Activated naive CD4-positive, alpha-beta T cell treated with anti-CD3 and anti-CD28 coated beads, Interleukin-2, amount 50 U/mL, for 24 hours (primary cell): ENCODE data around the gene ALMS1.
"Not testable (repeated sequence)": the region's sequence is repeated elsewhere in the genome, so short reads cannot be mapped to it uniquely, and the experiment has no call there.

ENCODE experiments used
- H3K27ac Mint-ChIP-seq: one replicate; pipeline ENCODE4 v1.8.0; 2021; ENCODE audit warnings: mild to moderate bottlenecking, mixed read lengths
- H3K27me3 Mint-ChIP-seq: one replicate; pipeline ENCODE4 v1.8.0; 2021; ENCODE audit warnings: mixed read lengths
- H3K36me3 Mint-ChIP-seq: one replicate; pipeline ENCODE4 v1.8.0; 2021; ENCODE audit warnings: mixed read lengths
- H3K4me1 Mint-ChIP-seq: one replicate; pipeline ENCODE4 v1.8.0; 2021; ENCODE audit warnings: mixed read lengths
- H3K4me3 Mint-ChIP-seq: one replicate; pipeline ENCODE4 v1.8.0; 2021; ENCODE audit warnings: mild to moderate bottlenecking, mixed read lengths
- H3K9me3 Mint-ChIP-seq: one replicate; pipeline ENCODE4 v1.8.0; 2021; ENCODE audit warnings: mixed read lengths

The ALMS1 gene, protein sequence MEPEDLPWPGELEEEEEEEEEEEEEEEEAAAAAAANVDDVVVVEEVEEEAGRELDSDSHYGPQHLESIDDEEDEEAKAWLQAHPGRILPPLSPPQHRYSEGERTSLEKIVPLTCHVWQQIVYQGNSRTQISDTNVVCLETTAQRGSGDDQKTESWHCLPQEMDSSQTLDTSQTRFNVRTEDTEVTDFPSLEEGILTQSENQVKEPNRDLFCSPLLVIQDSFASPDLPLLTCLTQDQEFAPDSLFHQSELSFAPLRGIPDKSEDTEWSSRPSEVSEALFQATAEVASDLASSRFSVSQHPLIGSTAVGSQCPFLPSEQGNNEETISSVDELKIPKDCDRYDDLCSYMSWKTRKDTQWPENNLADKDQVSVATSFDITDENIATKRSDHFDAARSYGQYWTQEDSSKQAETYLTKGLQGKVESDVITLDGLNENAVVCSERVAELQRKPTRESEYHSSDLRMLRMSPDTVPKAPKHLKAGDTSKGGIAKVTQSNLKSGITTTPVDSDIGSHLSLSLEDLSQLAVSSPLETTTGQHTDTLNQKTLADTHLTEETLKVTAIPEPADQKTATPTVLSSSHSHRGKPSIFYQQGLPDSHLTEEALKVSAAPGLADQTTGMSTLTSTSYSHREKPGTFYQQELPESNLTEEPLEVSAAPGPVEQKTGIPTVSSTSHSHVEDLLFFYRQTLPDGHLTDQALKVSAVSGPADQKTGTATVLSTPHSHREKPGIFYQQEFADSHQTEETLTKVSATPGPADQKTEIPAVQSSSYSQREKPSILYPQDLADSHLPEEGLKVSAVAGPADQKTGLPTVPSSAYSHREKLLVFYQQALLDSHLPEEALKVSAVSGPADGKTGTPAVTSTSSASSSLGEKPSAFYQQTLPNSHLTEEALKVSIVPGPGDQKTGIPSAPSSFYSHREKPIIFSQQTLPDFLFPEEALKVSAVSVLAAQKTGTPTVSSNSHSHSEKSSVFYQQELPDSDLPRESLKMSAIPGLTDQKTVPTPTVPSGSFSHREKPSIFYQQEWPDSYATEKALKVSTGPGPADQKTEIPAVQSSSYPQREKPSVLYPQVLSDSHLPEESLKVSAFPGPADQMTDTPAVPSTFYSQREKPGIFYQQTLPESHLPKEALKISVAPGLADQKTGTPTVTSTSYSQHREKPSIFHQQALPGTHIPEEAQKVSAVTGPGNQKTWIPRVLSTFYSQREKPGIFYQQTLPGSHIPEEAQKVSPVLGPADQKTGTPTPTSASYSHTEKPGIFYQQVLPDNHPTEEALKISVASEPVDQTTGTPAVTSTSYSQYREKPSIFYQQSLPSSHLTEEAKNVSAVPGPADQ (N-terminal part only)

GRCh38 chr2:73385504-73386341 is at the start of gene ALMS1:
Gene ALMS1 (plus strand): TSS chr2:73385836. CDS start chr2:73385869, 33 bp downstream.
- Mint-ChIP-seq H3K27ac (peak within 1 kb of the TSS; percentile 91), H3K9me3 (no peaks in the 10 kb centered on the region), H3K4me1 (peaks cover 36% of the 10 kb centered on the region), H3K36me3 (no peaks in the 10 kb centered on the region), H3K27me3 (no peaks in the 10 kb centered on the region), H3K4me3 (peak within 1 kb of the TSS; percentile 89)

DNA sequence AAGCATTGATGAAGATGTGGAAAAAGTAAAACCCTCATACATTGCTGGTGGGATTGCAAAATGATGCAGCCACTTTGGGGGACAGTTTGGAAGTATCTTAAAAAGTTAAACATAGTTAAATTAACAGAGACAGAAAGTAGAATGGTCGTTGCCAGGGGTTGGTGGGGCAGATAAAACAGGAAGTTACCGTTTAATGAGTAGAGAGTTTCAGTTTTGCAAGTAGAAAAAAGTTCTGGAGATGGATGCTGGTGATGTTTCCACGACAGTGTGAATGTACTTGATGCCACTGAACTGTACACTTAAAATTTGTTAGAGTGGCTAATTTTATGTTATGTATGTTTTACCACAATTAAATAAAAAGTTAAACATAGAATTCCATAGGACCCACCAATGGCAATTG is 47.8 kb upstream of the ALMS1 start:
- peaks cover 4% of the 10 kb centered on the region for H3K27me3 Mint-ChIP-seq
- no peak overlapping the region for H3K4me3 Mint-ChIP-seq
- no peaks in the 10 kb centered on the region for H3K4me1 Mint-ChIP-seq
- no peak overlapping the region for H3K27ac Mint-ChIP-seq
- H3K36me3 Mint-ChIP-seq: peaks cover 2% of the 10 kb centered on the region
- no peaks in the 10 kb centered on the region for H3K9me3 Mint-ChIP-seq

DNA sequence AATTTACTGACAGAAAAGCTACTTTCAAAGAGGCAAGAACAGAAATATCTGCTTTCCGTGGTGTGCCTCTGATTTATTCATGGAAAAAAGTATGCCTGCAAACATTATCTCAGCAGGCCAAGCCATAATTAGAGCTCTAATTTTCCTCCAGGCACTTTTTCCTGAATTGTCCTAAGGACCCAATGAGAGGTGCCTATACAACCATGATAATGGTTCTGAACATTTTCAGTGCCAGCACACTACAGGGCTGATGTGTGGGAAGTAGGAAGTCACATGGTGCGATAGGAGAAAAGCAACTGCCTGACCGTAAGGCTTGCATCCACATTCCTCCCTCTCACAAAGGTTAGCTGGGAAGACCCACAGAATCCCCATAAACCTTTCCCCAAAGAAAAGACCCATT is 46.4 kb upstream of the ALMS1 start:
- Mint-ChIP-seq H3K36me3 (peaks cover 2% of the 10 kb centered on the region), H3K4me1 (no peaks in the 10 kb centered on the region), H3K9me3 (no peaks in the 10 kb centered on the region), H3K27ac (no peak overlapping the region), H3K27me3 (peaks cover 4% of the 10 kb centered on the region), H3K4me3 (no peak overlapping the region)

- H3K9me3 Mint-ChIP-seq: no peaks in the 10 kb centered on the region
- no peaks in the 10 kb centered on the region for H3K36me3 Mint-ChIP-seq
- H3K4me1 Mint-ChIP-seq: no peaks in the 10 kb centered on the region
- no peak overlapping the region for H3K4me3 Mint-ChIP-seq
- no peak overlapping the region for H3K27ac Mint-ChIP-seq
- H3K27me3 Mint-ChIP-seq: peaks cover 4% of the 10 kb centered on the region
Measured at GRCh38 chr2:73341039-73341438, 44.6 kb upstream of the ALMS1 start.

DNA sequence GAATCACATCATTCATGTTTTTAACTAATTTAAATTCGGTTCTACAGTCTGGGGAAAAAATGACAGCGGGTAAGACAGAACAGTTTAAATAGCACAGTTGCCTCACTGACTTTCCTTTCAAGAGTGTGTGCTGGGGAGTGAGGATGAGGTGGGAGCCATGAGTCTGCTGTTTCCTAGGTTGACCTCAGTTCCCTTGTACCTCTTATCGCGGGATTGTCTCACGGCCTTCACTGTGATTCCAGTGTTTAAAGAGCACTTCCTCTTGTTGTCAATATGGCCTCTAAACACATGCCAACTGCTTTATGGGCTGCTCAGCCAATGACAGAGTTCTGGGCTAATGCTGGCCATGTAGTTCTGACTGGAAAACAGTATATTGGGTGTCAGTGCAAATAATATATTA is 41.6 kb upstream of the ALMS1 start:
- Mint-ChIP-seq H3K27me3 (no peaks in the 10 kb centered on the region), H3K4me3 (no peak overlapping the region), H3K27ac (no peak overlapping the region), H3K9me3 (no peaks in the 10 kb centered on the region), H3K36me3 (no peaks in the 10 kb centered on the region), H3K4me1 (no peaks in the 10 kb centered on the region)

- not testable (repeated sequence) for H3K4me1 Mint-ChIP-seq, H3K27me3 Mint-ChIP-seq, H3K36me3 Mint-ChIP-seq, H3K9me3 Mint-ChIP-seq, H3K27ac Mint-ChIP-seq, H3K4me3 Mint-ChIP-seq
Measured at GRCh38 chr2:73344747-73345146, 40.9 kb upstream of the ALMS1 start.

DNA sequence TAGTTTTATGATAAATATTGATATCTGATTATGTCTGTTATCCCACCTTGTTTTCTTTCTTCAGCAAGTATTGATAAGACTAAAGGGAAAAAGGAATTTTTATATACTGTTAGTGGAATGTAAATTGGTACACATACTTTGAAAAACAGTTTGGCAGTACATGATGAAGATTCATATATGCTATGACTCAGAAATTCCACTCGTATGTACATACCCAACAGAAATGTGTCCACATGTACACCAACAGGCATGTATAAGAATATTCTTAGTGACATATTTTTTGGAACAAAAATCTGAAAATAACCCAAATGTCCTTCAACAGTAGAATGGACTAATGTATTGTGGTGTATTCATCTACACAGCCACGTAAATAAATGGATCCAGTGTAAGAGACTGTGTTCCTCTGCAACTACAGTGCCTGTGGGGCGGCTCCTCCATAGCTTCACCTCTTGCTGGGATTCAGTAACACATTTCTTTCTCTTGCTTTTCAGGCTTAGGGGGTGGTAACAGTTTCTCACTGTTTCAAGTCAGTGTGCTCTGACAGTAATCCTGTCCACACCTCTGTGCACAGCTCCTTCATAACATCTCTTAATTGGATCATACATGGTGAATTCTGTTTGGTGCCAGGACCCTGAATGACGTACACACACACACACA is 35.5 kb upstream of the ALMS1 start:
- Mint-ChIP-seq H3K27ac (no peak overlapping the region), H3K4me3 (no peak overlapping the region), H3K27me3 (peaks cover 2% of the 10 kb centered on the region), H3K9me3 (no peaks in the 10 kb centered on the region), H3K4me1 (no peaks in the 10 kb centered on the region), H3K36me3 (no peaks in the 10 kb centered on the region)

GRCh38 chr2:73356097-73356496 is 29.5 kb upstream of the ALMS1 start:
- peaks cover 4% of the 10 kb centered on the region for H3K9me3 Mint-ChIP-seq
- no peak overlapping the region for H3K4me3 Mint-ChIP-seq
- no peaks in the 10 kb centered on the region for H3K4me1 Mint-ChIP-seq
- H3K36me3 Mint-ChIP-seq: no peaks in the 10 kb centered on the region
- peaks cover 5% of the 10 kb centered on the region for H3K27me3 Mint-ChIP-seq
- no peak overlapping the region for H3K27ac Mint-ChIP-seq

DNA sequence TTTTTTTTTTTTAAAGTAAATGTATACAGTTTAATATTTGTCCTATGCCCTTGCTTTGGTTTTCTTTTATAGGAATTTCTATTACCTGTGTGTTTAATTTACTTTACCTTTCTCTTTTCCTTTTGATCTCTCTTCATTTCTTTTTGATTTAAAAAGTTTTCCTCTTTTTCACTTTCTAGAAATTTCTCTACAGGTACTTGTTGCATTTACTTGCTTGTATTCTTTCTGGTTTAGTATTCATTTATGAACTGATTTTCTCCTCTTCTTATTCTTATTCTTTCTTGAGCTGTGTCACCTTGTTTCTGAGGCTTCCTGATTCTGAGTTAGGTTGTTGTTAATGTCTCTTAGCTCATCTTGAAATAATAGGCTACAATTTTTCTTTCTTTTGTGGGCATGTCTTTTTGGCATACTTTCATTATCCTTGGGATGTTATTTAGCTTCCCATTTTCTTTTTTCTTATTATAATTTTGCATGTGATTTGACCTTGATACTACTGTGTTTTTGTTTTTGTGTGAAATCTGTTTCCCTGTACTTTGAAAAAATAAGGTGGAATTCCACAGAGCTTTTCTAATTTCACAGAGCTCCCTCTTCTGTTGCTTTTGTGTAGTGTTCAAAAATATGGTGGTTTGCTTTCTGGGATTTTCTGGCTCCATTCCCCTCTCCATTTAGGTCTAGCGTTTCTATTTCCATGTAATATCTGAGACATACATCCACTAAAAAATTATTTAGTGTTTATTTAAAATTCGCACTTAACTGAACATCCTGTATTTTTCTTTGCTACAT is 25.5 kb upstream of the ALMS1 start:
- Mint-ChIP-seq H3K27ac (no peak overlapping the region), H3K4me1 (no peaks in the 10 kb centered on the region), H3K4me3 (no peak overlapping the region), H3K36me3 (no peaks in the 10 kb centered on the region), H3K27me3 (peaks cover 3% of the 10 kb centered on the region), H3K9me3 (peaks cover 4% of the 10 kb centered on the region)

DNA sequence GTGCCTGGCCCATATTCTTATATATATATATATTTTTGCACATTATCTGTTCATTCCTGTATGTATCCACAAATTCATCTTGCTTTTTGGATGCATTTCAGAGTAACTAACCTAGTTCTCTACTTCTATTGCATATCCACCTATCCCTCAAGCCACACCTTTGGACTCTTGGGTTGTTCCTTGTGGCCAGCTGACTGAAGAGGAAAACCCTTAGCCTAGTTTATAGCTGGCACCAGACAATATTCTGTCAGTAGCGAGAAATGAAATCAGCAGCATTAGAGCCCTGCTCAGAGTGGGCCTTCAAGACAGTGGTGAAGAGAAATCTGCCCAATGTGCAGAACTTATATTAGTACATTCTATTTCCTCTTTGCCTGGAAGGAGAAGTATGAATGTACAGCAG is 19.6 kb upstream of the ALMS1 start:
- H3K4me3 Mint-ChIP-seq: no peak overlapping the region
- no peaks in the 10 kb centered on the region for H3K36me3 Mint-ChIP-seq
- H3K27ac Mint-ChIP-seq: no peak overlapping the region
- no peaks in the 10 kb centered on the region for H3K9me3 Mint-ChIP-seq
- H3K4me1 Mint-ChIP-seq: no peaks in the 10 kb centered on the region
- H3K27me3 Mint-ChIP-seq: peaks cover 1% of the 10 kb centered on the region

- no peaks in the 10 kb centered on the region for H3K36me3 Mint-ChIP-seq
- no peak overlapping the region for H3K27ac Mint-ChIP-seq
- peaks cover 7% of the 10 kb centered on the region for H3K27me3 Mint-ChIP-seq
- H3K4me3 Mint-ChIP-seq: no peak overlapping the region
- H3K4me1 Mint-ChIP-seq: no peaks in the 10 kb centered on the region
- H3K9me3 Mint-ChIP-seq: no peaks in the 10 kb centered on the region
Measured at GRCh38 chr2:73368781-73369180, 16.9 kb upstream of the ALMS1 start.

GRCh38 chr2:73370348-73370747 is 15.3 kb upstream of the ALMS1 start:
- H3K27ac Mint-ChIP-seq: no peak overlapping the region
- H3K9me3 Mint-ChIP-seq: no peaks in the 10 kb centered on the region
- H3K4me1 Mint-ChIP-seq: no peaks in the 10 kb centered on the region
- H3K36me3 Mint-ChIP-seq: peaks cover 1% of the 10 kb centered on the region
- no peak overlapping the region for H3K4me3 Mint-ChIP-seq
- H3K27me3 Mint-ChIP-seq: peaks cover 14% of the 10 kb centered on the region

DNA sequence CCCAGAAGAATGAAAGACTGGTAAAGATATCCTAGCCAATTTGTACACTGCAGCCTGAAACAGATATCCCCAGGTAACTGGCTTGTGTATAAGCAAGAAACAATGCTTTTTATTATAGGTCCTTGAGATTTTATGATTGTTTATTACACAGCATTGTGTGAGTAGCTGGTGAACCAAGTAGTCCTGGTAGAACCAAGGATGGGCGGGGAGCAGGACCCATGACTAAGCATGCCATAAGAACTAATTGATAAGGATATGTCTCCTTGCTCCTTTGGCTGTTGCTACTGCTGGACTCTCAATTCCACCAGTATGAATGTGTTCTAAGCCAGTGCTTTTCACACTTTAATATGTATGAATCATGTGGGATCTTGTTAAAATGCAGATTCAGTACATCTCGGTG is 12.3 kb upstream of the ALMS1 start:
- peaks cover 23% of the 10 kb centered on the region for H3K27me3 Mint-ChIP-seq

DNA sequence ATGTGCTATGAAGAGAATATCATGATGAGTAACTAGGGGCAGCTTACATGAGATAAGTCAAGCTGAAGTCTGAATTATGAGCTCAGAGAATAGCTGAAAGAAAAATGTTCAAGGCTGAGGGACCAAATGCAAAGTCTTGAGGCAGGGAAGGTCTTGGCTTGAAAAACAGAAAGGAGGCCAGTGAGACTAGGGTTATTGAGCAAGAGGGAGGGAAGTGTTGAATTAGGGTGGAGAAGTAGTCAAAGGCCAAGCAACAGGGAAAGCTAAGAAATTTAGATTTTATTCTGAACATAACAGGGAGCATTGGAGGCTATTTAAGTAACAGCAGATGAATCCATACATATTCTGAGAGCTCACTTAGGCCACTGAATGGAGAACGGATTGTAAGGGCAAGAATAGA is 11.4 kb upstream of the ALMS1 start:
- no peak overlapping the region for H3K4me3 Mint-ChIP-seq
- no peaks in the 10 kb centered on the region for H3K4me1 Mint-ChIP-seq
- peaks cover 11% of the 10 kb centered on the region for H3K9me3 Mint-ChIP-seq
- H3K27ac Mint-ChIP-seq: no peak overlapping the region
- peaks cover 23% of the 10 kb centered on the region for H3K27me3 Mint-ChIP-seq
- peaks cover 3% of the 10 kb centered on the region for H3K36me3 Mint-ChIP-seq

More for the DNA sequence above, 12.3 kb upstream of the ALMS1 start:
- H3K4me3 Mint-ChIP-seq: no peak overlapping the region
- peaks cover 3% of the 10 kb centered on the region for H3K36me3 Mint-ChIP-seq
- peaks cover 11% of the 10 kb centered on the region for H3K9me3 Mint-ChIP-seq
- H3K4me1 Mint-ChIP-seq: no peaks in the 10 kb centered on the region
- no peak overlapping the region for H3K27ac Mint-ChIP-seq
